Lower leg skin (tissue), 3 donors: ENCODE data around the gene OR5B21.

Experiments used
- POLR2A ChIP-seq, 2 donors: fragments of 450-650 bp; IDR thresholded peaks; one replicate each; pipeline ENCODE4 v1.6.1; 2016 to 2017; ENCODE audit warnings: antibody characterized with exemption in 2 of 2, mild to moderate bottlenecking in 1 of 2, moderate library complexity in 1 of 2
- TF ChIP-seq, protein P1 (sequence below), 3 donors: fragments of 450-650 bp; IDR thresholded peaks; one replicate each; pipeline ENCODE4 v1.5.1; 2016; ENCODE audit warnings: antibody characterized with exemption in 3 of 3, mild to moderate bottlenecking in 3 of 3, moderate library complexity in 2 of 3

DNA sequence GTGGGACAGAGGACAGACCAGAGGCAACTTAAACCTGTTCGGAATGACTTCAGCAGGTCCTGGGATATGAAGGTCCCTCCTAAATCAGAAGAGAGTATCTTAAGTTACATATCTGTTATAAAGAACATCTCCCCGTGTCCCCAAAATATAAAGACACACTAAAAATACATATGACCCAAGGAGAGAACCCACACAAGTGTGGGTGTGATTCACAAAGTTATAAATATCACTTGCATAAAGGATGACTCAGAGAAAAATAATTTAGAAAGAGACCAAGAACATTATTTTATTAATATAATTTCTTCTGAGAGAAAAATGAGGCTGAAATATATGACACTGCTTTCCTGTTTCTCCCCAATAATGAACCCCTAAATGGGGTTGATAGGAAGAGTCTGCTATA, 14.2 kb downstream of the OR5B21 start:
- TF ChIP-seq, protein P1, sequence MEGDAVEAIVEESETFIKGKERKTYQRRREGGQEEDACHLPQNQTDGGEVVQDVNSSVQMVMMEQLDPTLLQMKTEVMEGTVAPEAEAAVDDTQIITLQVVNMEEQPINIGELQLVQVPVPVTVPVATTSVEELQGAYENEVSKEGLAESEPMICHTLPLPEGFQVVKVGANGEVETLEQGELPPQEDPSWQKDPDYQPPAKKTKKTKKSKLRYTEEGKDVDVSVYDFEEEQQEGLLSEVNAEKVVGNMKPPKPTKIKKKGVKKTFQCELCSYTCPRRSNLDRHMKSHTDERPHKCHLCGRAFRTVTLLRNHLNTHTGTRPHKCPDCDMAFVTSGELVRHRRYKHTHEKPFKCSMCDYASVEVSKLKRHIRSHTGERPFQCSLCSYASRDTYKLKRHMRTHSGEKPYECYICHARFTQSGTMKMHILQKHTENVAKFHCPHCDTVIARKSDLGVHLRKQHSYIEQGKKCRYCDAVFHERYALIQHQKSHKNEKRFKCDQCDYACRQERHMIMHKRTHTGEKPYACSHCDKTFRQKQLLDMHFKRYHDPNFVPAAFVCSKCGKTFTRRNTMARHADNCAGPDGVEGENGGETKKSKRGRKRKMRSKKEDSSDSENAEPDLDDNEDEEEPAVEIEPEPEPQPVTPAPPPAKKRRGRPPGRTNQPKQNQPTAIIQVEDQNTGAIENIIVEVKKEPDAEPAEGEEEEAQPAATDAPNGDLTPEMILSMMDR (IDR thresholded peaks at IDR 0.05), result no peak
- no peak for TF ChIP-seq POLR2A (IDR thresholded peaks at IDR 0.05)
